SHP77 (cell line): ENCODE results near the gene SLF2.
"Not testable (repeated sequence)": the region's sequence is repeated elsewhere in the genome, so short reads cannot be mapped to it uniquely, and the experiment has no call there.

Experiments used
- DNase-seq, 2 experiments: peaks; one replicate each; lab custom pipeline; 2025; lab: John Stamatoyannopoulos, UW

The SLF2 gene

DNA sequence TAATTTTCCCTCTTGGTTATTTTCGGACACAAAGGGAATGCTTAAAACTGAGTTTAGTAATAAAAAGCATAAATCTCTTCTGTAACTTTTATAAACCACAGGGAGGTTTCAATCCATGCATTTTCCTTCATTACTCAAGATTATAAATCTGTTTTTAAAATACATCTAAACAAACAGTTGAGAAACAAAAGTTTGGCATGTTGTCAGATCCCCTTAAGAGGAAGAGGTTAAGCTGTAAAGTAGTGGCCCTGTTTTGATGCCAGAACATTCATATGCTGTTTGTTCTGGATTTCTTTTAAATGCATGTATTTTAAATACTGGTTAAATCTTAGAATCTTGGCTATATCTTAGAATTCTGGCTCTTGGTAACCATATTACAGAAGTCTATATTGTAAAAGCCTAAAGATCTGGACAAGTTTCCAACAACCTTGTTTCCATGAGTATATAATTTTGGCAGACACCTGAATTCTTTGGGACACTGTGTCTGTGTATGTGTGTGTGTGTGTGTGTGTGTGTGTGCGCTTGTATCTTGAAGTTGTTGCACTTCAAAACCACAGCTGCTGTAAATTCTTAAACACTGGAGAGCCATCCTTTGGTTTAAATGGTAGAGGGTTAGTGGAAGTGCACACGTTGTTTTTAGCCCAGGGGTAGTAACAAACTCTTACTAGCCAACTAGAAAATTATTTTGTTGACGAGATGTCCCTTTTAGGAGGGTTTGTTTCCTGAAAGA lies 49.8 kb downstream of the SLF2 start:
- no peak for DNase-seq

DNA sequence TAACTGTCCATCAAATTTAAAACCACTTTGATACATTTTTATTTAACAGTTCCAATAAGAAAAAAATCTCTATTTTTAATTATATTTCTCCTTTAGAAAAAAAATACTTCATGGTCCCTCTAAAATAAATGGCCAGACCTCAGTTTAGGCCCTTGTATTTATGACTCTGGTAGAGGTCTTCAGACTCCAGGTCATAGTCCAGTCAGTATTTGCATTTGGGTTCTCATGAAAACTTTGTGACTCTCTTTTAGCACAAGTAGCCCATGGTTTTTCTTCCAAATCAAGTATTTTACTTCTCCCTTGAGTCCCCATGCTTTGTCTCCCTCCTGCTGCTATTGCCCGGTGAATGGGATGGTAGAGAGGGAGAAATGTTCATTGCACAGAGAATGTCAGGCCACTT lies 51.1 kb downstream of the SLF2 start:
- DNase-seq, result no peak

DNA sequence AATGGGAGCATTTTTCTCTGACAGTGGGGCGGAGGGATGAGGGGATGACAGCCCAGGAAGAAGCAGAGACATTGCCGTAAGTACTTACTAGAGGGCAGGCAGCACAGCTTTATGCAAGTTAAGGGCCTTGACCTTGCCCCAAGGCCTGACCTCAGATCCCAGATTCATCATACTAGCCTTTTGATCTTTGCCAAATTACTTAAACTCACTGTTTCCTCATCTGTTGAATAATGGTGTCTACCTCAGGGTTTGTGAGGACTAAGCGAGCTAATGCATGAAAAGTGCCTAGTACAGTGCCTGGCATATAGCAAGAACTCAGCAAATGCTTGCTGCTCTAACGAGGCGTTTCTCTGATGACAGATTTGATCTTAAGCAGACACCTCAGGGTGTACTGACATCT lies 53.1 kb downstream of the SLF2 start:
- no peak for DNase-seq

DNA sequence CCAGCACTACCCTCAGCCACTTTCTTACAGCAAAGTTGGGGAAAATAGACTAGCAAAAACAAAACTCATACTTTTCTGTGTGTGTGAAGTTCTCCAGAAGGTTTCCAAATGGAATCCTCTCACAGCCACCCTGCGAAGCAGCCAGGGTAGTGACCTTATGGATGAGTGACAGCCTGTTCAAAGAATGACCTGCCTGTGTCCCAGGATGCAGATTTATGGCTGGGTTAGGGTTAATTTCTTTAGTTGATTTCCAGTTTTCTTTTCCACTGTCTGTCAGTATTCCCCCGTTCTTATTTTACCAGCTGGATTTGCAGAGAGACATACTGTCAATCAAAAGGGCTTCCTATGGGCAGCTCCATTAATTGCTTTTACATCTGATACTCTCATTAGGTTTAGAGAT lies 54.1 kb downstream of the SLF2 start:
- no peak for DNase-seq

DNA sequence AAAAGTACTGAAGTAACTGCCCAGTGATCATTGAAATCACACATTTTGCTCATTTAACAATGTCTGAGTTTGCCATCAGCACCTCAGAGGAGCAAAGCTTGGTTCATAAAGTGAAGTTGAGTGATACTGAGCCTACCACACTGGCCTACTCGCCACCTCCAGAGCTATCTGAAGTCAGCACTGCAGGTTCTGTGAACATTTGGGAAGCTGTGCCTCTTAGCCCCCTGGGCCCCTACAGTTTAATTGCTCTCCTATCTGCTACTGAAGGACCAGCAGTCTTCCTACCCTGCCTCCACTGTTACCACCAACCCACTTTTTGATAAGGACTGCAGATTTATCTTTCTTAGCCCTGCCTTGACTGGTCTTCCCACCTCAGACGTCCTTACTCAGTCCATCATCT lies 54.6 kb downstream of the SLF2 start:
- no peak for DNase-seq

DNA sequence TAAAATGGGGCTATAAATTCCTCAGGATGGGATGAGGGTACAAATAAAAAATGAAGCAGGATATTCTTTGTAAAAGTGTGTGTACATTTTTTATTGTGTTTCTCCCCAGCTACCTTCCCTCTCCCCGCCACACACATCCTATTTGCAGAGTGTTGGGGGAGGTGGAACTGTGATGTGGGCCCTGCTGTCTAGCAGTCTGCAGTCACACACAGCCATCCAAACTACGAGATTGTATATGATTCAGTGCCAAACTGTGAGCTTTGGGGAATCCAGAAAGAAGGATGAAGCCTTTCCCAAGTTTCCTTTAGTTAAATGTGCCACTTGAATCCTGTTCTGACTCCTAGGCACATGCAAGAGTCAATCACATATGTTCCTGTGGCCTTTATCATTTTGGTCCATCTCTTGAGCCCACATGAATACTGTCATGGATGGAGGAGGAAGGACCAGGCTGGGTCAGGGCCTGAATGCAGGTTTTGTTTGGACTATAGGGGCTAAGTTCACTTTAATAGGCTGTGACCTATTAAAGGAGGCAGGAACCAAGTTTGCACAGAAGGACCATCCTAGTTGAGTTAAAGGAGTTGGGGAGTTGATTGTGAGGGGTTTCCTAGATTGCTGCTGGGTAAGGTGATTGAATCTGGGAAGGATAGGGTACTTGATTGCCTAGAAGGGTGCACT lies 55.4 kb downstream of the SLF2 start:
- DNase-seq, result no peak

DNA sequence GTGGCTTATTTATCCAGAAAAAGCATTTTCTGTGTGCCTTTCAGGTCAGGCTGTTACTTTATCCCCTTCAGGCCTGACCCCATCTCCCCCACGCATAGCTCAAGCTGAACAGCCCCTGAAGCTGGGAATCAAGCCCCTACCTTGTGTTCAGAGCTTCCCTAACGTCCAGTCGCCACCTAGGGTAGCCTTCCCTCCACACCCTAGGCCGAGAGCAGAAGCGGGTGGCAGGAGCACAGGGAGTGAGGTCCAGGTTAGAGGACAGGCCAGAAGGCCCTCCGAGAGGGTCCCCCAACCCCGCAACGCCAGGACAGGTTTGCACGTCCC lies 56.1 kb downstream of the SLF2 start:
- DNase-seq, result no peak

DNA sequence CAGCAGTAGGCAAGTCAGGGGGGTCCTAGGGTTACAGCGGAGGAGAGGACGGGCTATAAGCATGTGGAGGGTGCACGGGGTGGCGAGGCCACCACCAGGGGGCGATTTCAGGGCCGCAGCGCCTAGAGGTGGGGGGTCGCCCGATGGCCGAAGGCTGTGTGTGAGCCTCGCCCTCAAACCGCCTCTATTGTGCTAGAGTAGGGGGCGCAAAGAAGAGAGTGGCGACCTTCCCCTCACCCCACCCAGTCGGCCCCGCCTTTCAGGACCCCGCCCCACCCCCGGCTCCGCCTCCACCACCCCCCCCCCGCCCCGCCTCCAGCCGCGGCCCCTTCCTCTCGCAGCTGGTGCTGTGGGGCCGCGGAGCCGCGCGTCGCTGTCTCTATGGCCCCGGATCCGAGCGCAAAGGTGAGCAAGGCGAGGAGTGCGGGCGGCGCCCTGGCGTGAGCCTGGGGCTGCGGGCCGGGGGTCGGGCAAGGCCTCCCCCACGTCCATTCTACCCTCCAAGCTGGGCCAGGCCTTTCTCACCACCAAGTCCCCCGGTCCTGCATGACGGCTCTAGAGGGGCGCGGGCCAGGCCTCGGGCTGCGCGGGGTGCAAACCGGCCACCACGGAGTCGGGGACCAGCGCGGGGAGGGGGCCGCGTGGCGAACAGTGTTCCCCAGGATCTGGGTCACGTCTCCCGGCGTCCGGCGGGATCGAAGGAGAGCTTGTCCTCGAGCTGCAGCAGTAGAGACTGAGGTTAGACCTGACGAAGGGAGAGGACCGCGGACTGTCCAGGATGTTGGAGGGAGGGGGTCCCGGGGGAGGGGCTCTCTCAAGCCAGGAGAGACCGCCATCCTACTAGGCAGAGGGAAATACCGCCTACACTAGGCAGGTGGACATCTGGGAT lies 56.7 kb downstream of the SLF2 start, which contains the start of gene SEMA4G:
Gene SEMA4G (plus strand): TSS at position 318 of the 889 bp plus-strand sequence. CDS start 3,409 bp downstream, outside the sequence.
- peak; percentile 29 to 46 for DNase-seq

DNA sequence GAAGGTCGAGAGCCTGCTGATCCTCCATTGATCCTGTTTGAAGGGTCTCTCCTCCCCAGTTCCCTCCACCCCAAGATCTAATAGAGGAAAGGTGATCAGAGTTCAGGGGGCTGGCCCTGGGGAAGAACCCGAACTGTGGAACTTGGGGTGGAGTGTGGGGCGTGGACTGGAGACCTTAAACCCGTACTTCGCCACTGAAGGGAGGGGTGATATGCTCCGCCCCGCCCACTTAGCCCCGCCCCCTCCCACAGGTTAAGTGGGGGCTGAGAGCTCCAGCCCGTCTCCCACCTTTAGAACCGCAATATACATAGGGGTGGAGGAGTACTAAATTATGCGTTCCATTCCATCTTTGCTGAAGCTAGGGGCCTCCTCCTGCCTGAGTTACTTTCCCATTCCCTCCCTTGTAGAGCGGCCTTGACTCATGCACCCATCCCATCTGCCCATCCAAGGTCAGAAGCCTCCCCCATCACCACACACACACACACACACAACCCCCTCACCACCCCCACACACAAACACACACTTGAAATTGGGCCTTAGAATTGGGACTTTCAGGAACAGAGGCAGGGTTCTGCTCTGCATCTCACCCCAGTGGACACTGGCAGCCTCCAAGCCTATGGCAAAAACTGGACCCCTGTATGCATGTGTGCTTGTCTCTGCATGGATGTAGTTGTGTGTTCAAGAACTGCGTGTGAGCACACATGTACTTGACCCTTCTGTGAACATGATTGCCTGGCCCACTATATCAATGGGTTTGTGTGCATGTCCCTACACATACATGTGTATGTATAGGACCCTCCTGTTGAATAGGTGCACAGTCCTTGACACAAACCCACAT lies 57.5 kb downstream of the SLF2 start:
- DNase-seq, result no peak

DNA sequence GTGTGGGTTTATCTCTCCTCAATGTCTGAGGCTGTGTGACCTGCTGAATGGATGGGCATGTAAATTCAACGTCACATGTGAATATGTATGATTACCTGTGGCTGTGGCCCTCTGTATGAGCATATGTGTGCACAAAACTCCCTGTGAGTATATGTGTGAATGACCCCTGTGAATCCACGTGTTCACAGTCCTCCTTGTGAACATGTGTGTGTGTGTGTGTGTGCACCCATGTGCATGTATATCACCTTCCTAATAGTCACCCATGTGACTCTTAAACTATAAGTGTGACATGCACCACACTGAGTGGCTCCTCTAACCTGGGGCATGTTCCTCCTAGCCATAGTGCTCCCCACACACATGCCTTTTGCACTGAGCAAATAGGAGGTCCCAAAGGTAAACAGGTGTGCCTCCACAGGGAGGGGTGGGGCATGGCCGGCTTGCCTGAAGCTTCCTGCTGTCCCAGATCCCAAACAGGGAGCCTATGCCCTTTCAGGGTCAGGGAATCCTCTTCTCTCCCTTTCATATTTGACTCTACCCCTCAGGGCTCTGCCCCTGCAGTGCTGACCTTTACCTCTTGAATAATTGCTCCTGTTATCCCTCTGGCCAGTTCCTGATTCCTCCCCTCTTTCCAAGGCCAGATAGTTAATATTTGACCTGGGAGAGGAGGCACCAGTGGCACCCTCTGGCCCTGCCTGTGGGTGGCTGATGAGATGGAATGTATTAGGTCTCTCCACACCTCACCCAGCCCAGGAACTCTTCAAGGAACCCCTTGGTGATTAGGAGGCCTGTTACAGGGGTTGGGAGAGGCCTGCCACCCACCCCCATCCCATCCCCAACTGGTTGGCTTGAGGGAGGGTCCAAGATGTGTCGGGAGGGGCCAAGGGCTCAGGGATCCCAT lies 58.4 kb downstream of the SLF2 start:
- DNase-seq, result no peak

DNA sequence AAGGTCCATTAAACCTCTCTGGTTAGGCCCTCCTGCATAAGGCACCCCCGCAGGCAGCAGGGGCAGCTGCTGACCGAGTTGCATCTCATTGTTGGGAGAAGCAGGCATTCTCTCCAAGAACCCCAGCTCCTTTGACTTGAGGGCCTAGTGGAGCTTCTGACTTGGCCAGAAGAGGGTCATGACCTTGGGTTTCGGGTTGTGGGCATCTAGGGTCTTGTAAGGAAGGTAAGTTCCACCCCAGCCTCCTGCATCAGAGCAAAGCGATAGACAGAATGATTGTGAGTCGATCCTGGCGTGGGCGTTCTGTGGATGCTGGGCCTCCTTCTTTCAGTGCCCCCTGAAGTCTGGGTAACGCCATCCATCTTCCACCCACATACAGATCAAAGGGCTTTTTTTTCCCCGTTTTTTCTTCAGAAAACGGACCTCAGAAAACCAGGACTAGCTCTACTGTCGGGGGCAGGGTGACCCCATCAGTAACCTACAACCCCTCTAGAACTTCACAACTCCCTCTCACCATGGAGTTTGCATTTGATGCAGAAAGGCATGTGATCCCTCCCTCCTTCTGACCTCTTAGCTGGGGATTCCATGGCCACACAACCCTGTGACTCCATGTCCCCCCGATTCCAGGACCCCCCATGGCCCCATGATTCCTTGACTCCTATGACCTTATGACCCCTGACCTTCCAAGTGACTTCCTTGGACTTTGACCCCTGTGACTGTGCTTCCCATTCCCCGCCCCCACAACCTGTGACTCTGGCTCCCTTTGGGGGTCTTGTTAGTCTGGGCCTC lies 59.5 kb downstream of the SLF2 start:
- no peak for DNase-seq

DNA sequence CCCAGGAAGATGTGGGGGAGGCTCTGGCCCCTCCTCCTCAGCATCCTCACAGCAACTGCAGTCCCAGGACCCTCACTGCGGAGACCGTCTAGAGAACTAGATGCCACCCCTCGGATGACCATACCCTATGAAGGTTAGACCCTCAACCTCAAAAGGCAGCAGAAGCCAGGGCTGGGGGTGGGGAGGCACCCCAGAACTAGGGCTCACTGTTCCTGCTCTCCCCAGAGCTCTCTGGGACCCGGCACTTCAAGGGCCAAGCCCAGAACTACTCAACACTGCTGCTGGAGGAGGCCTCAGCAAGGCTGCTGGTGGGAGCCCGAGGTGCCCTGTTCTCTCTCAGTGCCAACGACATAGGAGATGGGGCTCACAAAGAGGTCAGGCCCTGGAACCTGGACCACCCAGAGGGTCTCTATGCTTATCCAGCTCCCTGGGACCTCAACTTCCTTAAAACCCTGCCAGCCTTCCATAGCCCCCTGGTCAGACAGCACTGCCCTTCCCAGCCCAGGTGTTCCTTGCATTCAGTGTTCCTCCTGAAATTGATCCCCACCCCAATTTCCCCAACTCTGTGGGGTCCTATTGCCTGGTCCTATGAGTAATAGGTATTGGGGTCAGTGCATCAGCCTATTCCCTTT lies 60.3 kb downstream of the SLF2 start:
- no peak for DNase-seq

DNA sequence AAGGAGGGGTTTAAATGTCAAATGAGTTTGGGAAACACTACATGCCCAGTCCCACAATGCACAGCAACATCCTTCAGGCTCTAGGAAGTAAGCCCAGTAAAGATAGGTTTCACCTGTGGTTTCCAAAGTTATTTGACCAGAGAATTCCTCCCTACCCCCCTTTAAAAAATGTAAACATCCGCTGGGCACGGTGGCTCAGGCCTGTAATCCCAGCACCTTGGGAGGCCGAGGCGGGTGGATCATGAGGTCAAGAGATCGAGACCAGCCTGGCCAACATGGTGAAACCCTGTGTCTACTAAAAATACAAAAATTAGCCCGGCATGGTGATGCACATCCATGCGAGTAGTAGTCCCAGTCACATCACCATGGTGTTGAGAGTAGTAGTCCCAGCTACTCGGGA lies 62.6 kb downstream of the SLF2 start:
- not testable (repeated sequence) for DNase-seq

DNA sequence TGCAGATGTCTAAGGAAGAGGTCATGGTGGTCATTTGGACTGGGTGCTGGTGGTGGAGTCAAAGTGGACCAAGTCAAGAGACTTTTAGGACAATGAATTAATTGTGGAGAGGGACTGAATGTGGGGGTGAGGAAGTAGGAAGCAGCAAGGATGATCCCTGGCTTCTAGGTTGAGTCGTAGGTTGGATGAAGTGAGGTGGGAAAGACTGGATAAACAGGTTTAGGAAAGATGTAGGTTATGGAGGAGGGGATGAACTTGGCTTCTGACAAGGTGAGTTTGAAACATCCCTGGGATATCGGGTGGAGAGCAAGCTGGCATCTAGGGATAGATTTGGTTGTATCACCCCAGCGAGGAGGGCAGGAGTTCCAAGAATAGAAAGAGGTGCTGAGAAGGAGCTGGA lies 64.1 kb downstream of the SLF2 start:
- no peak for DNase-seq

DNA sequence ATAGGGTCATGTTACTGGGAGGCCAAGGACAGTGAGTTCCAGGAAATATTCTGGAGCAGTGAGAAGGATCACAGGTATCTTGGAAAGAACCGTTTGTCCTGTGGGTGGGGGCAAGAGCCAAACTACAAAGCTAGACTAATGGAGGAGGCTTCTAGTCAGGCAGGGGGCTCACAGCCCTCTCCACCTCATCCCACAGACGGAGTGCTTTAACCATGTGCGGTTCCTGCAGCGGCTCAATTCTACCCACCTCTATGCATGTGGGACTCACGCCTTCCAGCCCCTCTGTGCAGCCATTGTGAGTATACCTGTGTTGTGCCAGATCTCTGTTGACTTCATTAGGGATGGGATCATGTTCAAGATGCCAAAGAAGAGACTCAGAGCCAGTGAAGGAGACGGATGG lies 64.7 kb downstream of the SLF2 start:
- no peak for DNase-seq

DNA sequence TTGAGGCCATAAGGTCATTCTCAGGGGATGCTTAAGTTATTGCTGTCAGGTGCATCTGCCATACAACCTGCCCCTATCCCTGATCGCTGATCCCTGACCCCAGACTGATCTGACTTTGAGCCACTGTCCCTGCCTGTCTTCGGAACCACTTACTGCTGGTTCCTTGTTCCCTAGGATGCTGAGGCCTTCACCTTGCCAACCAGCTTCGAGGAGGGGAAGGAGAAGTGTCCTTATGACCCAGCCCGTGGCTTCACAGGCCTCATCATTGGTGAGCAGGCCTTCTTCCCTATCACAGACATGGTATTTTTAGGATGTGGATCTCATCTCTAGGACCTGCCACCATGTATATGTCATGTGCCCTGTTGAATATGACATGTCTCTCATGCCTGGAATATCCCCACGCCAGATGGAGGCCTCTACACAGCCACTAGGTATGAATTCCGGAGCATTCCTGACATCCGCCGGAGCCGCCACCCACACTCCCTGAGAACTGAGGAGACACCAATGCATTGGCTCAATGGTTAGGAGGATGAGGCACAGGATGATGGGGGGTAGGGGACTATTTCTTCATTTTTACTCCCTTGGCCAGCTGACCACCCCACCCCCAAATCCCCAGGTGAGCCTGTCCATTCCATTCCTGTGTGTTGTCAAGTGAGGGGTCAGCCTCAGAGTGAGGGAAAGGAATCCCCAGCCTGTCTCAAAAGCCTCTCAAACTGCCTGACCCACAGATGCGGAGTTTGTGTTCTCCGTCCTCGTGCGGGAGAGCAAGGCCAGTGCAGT lies 65.5 kb downstream of the SLF2 start:
- no peak for DNase-seq

DNA sequence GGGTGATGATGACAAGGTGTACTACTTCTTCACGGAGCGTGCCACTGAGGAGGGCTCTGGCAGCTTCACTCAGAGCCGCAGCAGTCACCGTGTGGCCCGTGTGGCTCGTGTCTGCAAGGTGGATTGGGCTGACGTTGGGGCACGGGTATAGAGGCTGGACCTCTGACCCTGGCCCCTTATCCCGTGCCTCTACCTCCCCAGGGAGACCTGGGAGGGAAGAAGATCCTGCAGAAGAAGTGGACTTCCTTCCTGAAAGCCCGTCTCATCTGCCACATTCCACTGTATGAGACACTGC lies 66.1 kb downstream of the SLF2 start:
- DNase-seq, result no peak

DNA sequence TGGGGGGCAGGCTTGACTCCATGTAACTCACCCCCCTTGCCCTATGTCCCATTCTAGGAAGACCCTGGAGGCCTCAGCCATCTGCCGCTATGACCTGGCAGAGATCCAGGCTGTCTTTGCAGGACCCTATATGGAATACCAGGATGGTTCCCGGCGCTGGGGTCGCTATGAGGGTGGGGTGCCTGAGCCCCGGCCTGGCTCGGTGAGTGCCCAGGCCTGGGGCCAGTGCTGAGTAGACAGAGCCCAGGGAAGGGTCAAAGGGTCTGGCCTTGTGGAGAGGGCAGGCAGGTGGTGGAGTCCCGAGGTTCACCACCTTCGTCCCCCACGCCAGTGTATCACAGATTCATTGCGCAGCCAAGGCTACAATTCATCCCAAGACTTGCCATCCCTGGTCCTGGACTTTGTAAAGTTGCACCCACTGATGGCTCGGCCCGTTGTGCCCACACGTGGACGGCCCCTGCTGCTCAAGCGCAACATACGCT lies 67.1 kb downstream of the SLF2 start:
- no peak for DNase-seq

DNA sequence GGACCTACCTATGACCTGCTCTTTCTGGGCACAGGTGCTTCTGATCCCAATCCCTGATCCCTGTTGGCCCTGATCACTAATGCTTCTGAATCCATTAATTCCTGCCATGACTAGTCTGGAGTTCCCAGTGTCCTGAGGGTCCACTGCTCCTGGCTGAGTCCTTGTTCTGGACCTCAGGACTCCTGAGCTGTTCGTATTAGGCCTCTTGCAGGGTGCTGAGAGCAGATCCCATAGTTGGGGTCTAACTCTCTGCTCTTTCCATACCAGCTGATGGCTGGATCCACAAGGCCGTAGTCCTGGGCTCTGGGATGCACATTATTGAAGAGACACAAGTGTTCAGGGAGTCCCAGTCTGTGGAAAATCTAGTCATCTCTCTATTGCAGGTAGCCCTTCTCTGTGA lies 67.5 kb downstream of the SLF2 start:
- no peak for DNase-seq
